22Rv1 (cell line): ENCODE measurements around the gene PPIH.

ENCODE experiments used
- CTCF ChIP-seq: fragments of 450-650 bp; IDR thresholded peaks from 2 replicates; pipeline ENCODE4 v1.5.1; 2017; ENCODE audit warnings: mild to moderate bottlenecking
- ZFX ChIP-seq: fragments of 450-650 bp; IDR thresholded peaks from 2 replicates; pipeline ENCODE4 v1.6.1; 2017; ENCODE audit warnings: antibody characterized with exemption, borderline replicate concordance

DNA sequence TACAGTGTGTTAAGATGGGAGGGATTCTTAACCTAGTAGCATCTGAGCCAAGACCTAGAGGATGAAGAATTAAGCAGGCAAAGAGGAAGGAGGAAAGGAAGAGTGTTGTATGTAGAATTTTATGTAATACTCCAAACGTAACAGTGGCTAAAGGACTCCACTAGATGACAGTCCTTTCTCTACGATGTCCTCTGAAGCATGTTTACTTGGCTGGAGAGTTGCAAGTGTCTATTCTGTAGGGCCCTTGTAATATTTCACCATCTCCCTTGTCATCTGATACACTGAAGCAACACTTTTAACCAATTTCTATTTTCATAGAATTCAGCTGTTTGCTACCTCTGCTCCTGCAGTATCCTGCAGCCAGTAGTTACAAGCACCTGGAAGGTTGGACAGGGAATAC lies 21.8 kb downstream of the PPIH start:
- TF ChIP-seq CTCF: no peak
- TF ChIP-seq ZFX: no peak
